Breast epithelium (tissue), 3 donors: ENCODE measurements around the gene TNFAIP8L3.

Experiments
- CTCF ChIP-seq, 3 donors: fragments of 450-650 bp; IDR thresholded peaks; one replicate each; pipeline ENCODE4 v1.5.1; 2016 to 2017; ENCODE audit warnings: antibody characterized with exemption in 3 of 3, mild to moderate bottlenecking in 3 of 3, moderate library complexity in 3 of 3
- POLR2A ChIP-seq: fragments of 450-650 bp; IDR thresholded peaks from one replicate; pipeline ENCODE4 v1.6.1; 2016; ENCODE audit warnings: antibody characterized with exemption, mild to moderate bottlenecking, moderate library complexity

GRCh38 chr15:51099185-51099584 is 4.5 kb upstream of the TNFAIP8L3 start:
- no peak for TF ChIP-seq CTCF (IDR thresholded peaks at IDR 0.05)
- TF ChIP-seq POLR2A: no peak
